Adrenal gland (tissue), 5 donors: Measurements from ENCODE around the gene COX14.

ENCODE experiments used
- CTCF ChIP-seq, 6 experiments: fragments of 450-650 bp in 4 of 6; fragments of 200-600 bp in 2 of 6; sonication (generic) in 1 of 6; IDR thresholded peaks; 1 replicate in 5 of 6; 2 replicates in 1 of 6; pipeline versions ENCODE4 v1.5.1 to v1.8.0; 2016 to 2021; ENCODE audit warnings: antibody characterized with exemption in 6 of 6, mild to moderate bottlenecking in 2 of 6, moderate library complexity in 1 of 6
- POLR2A ChIP-seq, 2 donors: fragments of 450-650 bp; IDR thresholded peaks; one replicate each; pipeline ENCODE4 v1.6.1; 2017; ENCODE audit warnings: antibody characterized with exemption in 2 of 2, mild to moderate bottlenecking in 2 of 2, moderate library complexity in 1 of 2
- donor health status: DM: no; HTN: no; CAD: no.

DNA sequence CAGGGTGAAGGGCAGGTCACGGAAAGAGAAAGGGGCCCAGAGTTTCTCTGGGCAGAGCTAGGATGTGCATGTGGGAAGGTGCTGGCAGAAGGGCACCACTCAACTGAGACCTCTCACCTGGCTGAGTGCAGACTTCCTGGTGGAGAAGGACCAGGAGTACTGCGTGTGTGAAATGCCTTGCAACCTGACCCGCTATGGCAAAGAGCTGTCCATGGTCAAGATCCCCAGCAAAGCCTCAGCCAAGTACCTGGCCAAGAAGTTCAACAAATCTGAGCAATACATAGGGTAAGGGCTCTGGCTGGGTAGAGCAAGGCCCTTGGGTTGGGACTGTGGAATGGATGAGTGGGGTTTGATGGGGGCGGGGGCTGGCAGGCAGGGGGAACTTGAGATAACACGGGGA lies 32.3 kb upstream of the COX14 start:
- no peak for TF ChIP-seq POLR2A (IDR thresholded peaks at IDR 0.05)
- TF ChIP-seq CTCF (IDR thresholded peaks at IDR 0.05) = no peak
